AG09319 (cell line): ENCODE measurements around the gene PUM2.
"Not testable (repeated sequence)": the region's sequence is repeated elsewhere in the genome, so short reads cannot be mapped to it uniquely, and the experiment has no call there.

Experiments
- DNase-seq: peaks from one replicate; pipeline ENCODE4 v3.0.0-alpha.2; 2010; ENCODE audit warnings: low read depth; ENCODE audit errors: extremely low read depth
- TF ChIP-seq, protein P1 (sequence below): IDR thresholded peaks from 2 replicates; pipeline ENCODE4 v1.5.1; 2011; ENCODE audit warnings: low read depth, mild to moderate bottlenecking, inconsistent platforms, low read length, moderate library complexity

The PUM2 gene

DNA sequence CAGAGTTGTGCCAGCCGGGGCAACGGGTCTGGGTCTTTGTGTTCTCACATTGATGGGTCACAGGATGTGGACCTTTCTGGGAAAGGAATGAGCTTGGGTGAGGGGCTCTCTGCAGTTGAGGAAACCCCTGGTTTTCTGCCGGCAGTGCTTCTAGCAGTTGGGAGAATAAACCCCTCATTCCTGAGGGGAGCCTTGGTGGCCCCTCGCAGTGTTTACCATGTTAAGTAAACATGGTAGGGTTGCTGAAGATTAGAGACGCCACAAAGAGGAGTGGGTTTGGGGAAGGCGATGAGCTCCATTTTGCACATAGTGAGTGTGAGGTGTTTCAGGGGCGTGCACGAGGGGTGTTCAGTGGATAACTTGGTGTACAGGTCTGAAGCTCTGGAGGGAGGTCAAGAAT lies 27.7 kb upstream of the PUM2 start:
- no peak for DNase-seq
- TF ChIP-seq, protein P1, sequence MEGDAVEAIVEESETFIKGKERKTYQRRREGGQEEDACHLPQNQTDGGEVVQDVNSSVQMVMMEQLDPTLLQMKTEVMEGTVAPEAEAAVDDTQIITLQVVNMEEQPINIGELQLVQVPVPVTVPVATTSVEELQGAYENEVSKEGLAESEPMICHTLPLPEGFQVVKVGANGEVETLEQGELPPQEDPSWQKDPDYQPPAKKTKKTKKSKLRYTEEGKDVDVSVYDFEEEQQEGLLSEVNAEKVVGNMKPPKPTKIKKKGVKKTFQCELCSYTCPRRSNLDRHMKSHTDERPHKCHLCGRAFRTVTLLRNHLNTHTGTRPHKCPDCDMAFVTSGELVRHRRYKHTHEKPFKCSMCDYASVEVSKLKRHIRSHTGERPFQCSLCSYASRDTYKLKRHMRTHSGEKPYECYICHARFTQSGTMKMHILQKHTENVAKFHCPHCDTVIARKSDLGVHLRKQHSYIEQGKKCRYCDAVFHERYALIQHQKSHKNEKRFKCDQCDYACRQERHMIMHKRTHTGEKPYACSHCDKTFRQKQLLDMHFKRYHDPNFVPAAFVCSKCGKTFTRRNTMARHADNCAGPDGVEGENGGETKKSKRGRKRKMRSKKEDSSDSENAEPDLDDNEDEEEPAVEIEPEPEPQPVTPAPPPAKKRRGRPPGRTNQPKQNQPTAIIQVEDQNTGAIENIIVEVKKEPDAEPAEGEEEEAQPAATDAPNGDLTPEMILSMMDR, result no peak

DNA sequence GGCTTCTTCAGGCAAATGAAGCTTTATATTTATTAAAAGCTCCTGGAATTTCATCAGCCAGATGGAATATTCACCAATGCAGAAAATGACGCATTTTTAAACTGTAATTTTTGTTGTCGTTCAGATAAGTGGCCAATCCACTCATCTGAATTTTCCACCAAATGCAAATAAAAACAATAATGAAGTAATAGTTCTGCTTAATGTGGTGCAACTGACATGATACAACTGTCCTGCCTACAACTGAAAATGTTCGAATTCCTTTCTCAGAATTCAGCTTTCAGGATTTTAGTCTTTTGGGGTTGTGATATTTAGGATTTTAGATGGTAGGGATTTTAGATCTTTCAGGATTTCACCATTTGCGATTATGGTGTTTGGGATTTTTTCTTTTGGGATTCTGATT lies 27.1 kb upstream of the PUM2 start:
- DNase-seq, result no peak
- TF ChIP-seq, protein P1, result no peak

DNA sequence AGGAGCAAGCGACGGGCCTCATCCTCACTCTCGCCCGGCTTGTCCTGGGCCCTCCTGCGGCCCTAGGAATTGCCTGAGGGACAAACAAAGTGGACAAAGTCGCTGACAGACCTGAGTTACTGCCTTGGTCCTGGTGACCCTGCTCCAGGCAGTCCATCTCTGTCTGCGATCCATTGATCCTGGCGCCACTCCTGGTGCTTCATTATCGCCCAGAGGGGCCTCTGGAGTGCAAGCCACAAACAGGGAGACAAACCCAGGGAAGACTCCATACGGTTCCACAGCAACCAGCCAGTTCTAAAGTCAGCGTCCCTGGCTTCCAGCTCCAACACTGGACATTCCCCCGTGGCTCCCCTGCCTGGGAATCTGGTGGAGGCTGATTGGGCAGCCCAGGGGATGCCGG lies 24.3 kb upstream of the PUM2 start:
- DNase-seq, result not testable (repeated sequence)

DNA sequence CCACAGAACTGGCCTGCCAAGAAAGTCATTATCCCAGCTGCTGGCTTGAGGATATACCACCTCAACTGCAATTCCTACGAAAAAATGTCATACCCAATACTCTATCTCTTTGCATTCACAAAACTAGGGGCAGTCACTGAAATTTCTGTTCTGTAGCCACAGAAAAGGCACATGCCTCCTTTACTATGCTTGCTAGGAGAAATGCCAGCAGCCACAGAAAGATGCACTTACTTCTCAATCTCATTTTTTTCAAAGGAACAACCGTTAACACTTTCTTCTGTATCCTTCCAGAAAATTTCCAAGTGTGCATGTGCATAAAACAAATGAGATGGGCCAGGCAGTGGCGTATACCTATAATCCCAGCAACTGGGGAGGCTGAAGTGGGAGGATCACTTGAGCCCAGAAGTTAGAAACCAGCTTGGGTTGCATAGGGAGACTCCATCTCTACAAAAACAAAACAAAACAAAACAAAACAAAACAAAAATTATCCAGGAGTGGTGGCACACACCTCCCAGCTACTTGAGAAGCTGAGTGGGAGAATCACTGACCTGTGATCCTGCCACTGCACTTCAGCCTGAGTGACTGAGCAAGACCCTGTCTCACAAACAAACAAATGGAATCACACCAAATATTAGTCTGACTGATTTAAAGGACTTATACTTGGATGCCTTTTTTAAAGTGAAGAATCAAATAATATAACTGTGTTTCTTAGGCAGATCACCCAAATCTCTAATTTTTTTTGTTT lies 22.4 kb upstream of the PUM2 start:
- TF ChIP-seq, protein P1, result no peak
- no peak for DNase-seq

DNA sequence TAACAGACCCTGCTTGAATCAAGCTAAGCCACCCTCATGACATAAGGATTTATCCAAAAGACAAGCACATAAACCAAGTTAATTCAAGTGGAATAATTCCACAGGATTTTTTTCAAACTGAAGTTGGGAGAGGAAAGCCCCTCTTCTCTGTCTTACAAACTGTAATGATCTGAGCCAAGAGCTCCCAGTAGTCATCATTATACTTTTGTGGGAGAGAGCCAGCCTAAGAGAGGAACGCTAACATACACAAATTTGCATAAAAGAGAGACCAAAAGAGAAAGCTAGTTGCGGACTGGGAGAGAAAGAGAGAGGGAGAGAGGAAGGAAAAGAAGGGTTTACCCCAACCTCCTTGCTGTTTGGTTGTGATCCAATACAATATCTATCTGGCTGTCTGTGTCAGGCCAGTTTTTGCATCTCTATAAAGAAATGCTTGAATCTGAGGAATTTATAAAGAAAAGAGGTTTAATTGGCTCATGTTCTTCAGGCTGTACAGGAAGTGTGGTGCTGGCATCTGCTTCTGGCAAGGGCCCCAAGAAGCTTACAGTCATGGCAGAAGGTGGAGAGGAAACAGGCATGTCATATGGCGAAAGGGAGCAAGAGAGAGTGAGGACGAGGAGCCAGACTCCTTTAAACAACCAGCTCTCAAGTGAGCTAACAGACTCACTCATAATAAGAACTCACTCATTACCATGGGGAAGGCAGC lies 20.8 kb upstream of the PUM2 start:
- TF ChIP-seq, protein P1, result no peak
- DNase-seq, result no peak

DNA sequence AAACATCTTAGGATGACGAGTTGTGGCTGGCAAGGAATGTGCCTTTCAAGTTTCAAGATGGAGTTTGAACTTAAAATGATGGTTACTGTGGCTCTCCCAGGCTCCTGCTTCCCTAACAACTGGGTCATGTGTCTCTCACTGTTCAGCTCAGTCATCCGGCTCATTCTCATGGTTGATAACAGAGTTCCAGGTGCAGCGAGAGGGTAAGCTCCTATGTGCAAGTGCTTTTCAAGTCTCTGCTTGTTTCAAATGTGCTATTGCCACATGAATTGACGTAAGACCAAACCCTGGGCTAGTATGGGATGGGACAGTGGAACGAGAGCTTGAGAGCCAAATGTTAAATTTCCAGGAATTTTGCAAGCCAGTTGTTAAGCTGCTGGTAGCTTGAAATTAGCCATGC lies 19.5 kb upstream of the PUM2 start:
- DNase-seq, result no peak
- TF ChIP-seq, protein P1, result no peak

DNA sequence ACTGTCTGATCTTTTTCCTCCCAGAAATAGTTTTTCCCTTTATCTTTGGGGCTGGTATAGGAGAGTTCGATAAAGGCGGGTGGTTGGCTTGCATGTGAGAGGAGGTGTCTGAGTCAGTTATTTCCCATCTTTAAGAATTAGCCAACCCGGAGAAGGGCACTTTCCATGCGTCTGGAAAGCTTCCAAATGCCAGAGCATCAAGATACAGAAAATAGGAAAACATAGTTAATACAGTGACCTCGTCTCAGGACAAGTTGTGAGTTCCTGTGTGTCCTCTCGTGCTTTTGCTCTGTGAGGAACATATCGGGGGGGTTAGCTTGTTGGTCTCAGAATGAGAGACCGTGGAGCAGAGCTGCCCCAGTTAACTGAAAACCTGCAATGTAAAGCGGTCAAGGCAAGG lies 18.7 kb upstream of the PUM2 start:
- TF ChIP-seq, protein P1, result no peak

More for the DNA sequence above, 18.7 kb upstream of the PUM2 start:
- DNase-seq, result no peak
